ENCODE results near the gene CDC42BPA. TPM values are rescaled to one million over a fixed set of nuclear protein-coding genes. Genes with fewer than 3 reads are reported as not detected.

Gene CDC42BPA
- total and polyA plus RNA-seq, 12 donors: 7.4 to 73.8 (median 37.2) TPM

GRCh38 chr1:227102056-227102455 lies 216.2 kb downstream of the CDC42BPA start:
- Histone ChIP-seq H3K27ac (no peak overlapping the region), H3K9me3 (replicated peaks in 1 of 3) (no peaks in the 10 kb centered on the region), H3K36me3 (replicated peaks in 1 of 2) (peaks cover 0 to 5% of the 10 kb centered on the region in 2 donors), H3K4me3 (no peak overlapping the region), H3K4me1 (replicated peaks in 1 of 2) (no peaks in the 10 kb centered on the region), H3K27me3 (no peaks in the 10 kb centered on the region)
- no peak for DNase-seq
- TF ChIP-seq, protein P1, sequence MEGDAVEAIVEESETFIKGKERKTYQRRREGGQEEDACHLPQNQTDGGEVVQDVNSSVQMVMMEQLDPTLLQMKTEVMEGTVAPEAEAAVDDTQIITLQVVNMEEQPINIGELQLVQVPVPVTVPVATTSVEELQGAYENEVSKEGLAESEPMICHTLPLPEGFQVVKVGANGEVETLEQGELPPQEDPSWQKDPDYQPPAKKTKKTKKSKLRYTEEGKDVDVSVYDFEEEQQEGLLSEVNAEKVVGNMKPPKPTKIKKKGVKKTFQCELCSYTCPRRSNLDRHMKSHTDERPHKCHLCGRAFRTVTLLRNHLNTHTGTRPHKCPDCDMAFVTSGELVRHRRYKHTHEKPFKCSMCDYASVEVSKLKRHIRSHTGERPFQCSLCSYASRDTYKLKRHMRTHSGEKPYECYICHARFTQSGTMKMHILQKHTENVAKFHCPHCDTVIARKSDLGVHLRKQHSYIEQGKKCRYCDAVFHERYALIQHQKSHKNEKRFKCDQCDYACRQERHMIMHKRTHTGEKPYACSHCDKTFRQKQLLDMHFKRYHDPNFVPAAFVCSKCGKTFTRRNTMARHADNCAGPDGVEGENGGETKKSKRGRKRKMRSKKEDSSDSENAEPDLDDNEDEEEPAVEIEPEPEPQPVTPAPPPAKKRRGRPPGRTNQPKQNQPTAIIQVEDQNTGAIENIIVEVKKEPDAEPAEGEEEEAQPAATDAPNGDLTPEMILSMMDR (IDR thresholded peaks at IDR 0.05): no peak
- TF ChIP-seq POLR2A (IDR thresholded peaks at IDR 0.05): no peak
- 70 to 81% (median 78%) methylated on average over 5 of the region's 5 CpGs for WGBS, 4 donors
- intact Hi-C loops (cut with DNase I): no loop called here

DNA sequence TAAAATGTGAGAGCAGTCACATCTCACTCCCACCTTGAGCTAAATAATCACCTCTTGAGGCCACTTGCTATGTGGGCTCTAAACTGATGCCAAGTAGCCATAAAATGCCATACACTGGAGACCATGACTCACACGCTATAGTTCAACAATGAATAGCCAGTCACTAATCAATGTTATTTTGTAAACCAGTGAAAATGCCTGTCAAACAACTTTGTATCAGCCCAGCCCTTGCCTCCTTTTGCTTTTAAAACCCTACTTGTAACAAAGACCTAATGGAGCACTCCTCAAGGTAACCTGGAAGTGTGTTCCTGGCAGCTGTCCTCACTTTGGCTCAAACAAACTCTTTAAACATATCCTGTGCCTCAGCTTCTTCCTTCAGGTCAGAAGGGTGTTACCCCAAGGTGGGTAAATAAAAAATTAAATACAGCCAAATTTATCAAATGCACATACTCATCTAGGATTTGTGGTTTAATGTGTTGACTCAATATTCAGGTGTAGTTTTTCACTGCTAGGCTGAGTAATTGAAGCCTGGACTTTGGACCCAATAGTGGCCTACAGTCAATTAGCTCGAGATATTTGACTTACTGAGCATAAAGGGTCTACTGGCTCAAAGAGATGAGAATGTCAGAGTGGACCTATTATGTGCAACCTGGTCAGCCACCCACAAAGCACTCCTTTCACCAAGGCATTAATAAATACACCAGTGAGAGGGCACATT lies 223.9 kb downstream of the CDC42BPA start:
- Histone ChIP-seq H3K27ac (no peak overlapping the region), H3K4me3 (no peak overlapping the region), H3K27me3 (no peaks in the 10 kb centered on the region), H3K9me3 (replicated peaks in 1 of 3) (no peaks in the 10 kb centered on the region), H3K36me3 (replicated peaks in 1 of 2) (no peaks in the 10 kb centered on the region), H3K4me1 (replicated peaks in 1 of 2) (peaks cover 0 to 4% of the 10 kb centered on the region in 2 donors)
- 94 to 100% (median 95%) methylated on average over 2 of the region's 2 CpGs for WGBS, 4 donors
- TF ChIP-seq, protein P1 (IDR thresholded peaks at IDR 0.05): no peak
- no peak for TF ChIP-seq POLR2A (IDR thresholded peaks at IDR 0.05)
- intact Hi-C loops (cut with DNase I): no loop called here
- DNase-seq: no peak

DNA sequence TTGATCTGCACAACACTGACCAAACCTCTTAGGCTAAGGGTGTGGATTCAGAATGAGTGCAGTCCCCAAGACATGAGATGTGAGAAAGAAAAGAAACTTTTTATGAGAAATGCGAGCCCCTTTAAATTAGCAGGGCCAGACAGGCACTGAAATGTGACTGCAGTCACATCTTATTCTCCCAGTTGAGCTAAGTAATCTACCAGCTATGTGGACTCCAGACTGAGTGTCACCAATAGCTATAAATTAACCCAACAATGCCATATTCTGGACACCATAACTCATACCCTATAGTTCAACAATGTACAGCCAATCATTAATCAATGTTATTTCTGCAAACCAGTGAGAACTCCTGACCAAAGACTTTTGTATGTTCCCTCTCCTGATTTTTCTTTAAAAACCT lies 225.0 kb downstream of the CDC42BPA start:
- Histone ChIP-seq H3K27me3 (no peaks in the 10 kb centered on the region), H3K9me3 (replicated peaks in 1 of 3) (no peaks in the 10 kb centered on the region), H3K4me3 (no peak overlapping the region), H3K27ac (no peak overlapping the region), H3K36me3 (replicated peaks in 1 of 2) (no peaks in the 10 kb centered on the region), H3K4me1 (replicated peaks in 1 of 2) (peaks cover 0 to 4% of the 10 kb centered on the region in 2 donors)
- WGBS, 4 donors: 86 to 96% (median 94%) methylated on average over 1 of the region's 1 CpG
- TF ChIP-seq, protein P1 (IDR thresholded peaks at IDR 0.05): no peak
- TF ChIP-seq POLR2A (IDR thresholded peaks at IDR 0.05): no peak
- intact Hi-C loops (cut with DNase I): no loop called here
- DNase-seq: no peak

DNA sequence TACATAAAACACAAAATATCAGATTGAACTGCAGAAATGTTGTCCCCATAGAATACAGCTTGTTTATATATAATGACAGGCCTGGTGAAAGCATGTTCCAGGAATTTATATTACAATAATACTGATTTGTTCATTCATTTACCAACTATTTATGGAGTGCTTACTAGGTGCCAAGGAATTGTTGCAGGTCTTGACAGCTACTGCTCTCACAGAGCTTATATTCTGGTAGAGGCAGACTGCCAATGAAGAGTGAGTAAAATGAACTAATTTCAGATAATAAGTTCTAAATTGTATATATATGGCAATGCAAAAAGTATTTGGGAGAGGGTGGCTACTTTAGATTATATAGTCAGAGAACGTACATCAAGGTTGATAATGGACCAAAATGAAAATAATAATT lies 226.2 kb downstream of the CDC42BPA start:
- 89 to 100% (median 94%) methylated on average over 1 of the region's 1 CpG for WGBS, 4 donors
- Histone ChIP-seq H3K27ac (no peak overlapping the region), H3K36me3 (replicated peaks in 1 of 2) (no peaks in the 10 kb centered on the region), H3K4me1 (replicated peaks in 1 of 2) (peaks cover 0 to 4% of the 10 kb centered on the region in 2 donors), H3K9me3 (replicated peaks in 1 of 3) (no peaks in the 10 kb centered on the region), H3K27me3 (no peaks in the 10 kb centered on the region), H3K4me3 (no peak overlapping the region)
- intact Hi-C loops (cut with DNase I): no loop called here
- TF ChIP-seq POLR2A (IDR thresholded peaks at IDR 0.05): no peak
- TF ChIP-seq, protein P1 (IDR thresholded peaks at IDR 0.05): no peak
- no peak for DNase-seq
